ENCODE data around the gene CFAP70.
"Not testable (repeated sequence)": the region's sequence is repeated elsewhere in the genome, so short reads cannot be mapped to it uniquely, and the experiment has no call there.

Gene CFAP70

DNA sequence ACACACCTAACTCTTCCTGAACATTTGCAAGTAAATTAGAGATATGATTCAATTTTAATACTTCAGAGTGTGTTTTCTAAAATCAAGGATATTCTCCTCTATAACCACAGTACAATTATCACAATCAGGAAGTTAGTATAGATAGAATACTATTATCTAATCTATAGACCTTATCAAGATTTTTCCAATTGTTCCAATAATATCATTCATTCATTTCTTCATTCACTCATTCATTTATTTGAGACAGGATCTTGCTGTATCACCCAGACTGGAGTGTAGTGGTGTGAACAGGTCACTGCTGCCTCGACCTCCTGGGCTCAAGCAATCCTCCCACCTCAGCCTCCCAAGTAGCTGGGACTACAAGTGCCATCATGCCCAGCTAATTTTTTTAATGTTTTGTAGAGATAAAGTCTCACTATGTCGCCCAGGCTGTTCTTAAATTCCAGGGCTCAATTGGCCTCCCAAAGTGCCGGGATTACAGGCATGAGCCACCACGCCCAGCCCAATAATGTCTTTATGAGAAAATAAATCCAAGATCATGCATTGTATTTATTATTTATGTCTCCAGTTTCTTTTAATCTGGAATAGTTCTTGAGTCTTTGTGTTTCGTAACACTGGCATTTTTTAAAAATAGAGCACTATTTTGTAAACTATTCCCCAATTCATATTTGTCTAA is 95.6 kb downstream of the CFAP70 start:
- ChIA-PET POLR2A (ENCODE audit: low non-redundant PET) (interaction anchor here (1.7 kb wide), 1 partner anchor 10 kb away, joined by 5 read pairs; no protein-coding TSS in a partner anchor), CTCF (interaction anchor here (0.6 kb wide), 3 partner anchors 15 to 196 kb away, joined by 3 to 4 read pairs (median 3); no protein-coding TSS in a partner anchor)
- no peak for DNase-seq (ENCODE audit: low spot score)
- TF ChIP-seq, protein P1, sequence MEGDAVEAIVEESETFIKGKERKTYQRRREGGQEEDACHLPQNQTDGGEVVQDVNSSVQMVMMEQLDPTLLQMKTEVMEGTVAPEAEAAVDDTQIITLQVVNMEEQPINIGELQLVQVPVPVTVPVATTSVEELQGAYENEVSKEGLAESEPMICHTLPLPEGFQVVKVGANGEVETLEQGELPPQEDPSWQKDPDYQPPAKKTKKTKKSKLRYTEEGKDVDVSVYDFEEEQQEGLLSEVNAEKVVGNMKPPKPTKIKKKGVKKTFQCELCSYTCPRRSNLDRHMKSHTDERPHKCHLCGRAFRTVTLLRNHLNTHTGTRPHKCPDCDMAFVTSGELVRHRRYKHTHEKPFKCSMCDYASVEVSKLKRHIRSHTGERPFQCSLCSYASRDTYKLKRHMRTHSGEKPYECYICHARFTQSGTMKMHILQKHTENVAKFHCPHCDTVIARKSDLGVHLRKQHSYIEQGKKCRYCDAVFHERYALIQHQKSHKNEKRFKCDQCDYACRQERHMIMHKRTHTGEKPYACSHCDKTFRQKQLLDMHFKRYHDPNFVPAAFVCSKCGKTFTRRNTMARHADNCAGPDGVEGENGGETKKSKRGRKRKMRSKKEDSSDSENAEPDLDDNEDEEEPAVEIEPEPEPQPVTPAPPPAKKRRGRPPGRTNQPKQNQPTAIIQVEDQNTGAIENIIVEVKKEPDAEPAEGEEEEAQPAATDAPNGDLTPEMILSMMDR (conservative IDR thresholded peaks at IDR 0.05; ENCODE audit: low read depth), result no peak
- H3K27ac ChIP-seq, result peak overlapping the region; percentile 63

DNA sequence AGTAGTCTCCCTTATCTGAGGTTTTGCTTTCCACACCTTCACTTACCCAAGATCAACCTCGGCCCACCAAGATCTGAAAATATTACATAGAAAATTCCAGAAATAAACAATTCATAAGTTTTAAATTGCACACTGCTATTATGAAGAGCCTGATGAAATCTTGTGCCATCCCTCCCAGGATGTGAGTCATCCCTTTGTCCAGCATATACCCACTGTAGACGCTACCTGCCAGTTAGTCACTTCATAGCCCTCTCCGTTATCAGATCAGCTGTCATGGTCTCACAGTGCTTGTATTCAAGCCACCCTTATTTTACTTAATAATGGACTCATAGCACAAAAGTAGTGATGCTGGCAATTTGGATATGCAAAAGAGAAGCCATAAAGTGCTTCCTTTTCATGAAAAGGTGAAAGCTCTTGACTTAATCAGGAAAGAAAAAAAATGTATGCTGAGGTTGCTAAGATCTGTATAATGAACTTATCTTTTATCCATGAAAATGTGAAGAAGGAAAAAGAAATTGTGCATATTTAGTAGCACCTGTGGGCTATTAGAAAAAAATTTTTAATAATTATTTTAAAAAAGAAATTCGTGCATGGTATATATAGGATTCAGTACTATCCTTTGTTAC is 96.4 kb downstream of the CFAP70 start:
- TF ChIP-seq, protein P1 (conservative IDR thresholded peaks at IDR 0.05; ENCODE audit: low read depth), result no peak
- peak; percentile 89 for DNase-seq (ENCODE audit: low spot score)
- H3K27ac ChIP-seq, result no peak overlapping the region
- POLR2A ChIA-PET (ENCODE audit: low non-redundant PET), result interaction anchor here (1.7 kb wide), 1 partner anchor 9 kb away, joined by 5 read pairs; no protein-coding TSS in a partner anchor
- CTCF ChIA-PET, result interaction anchor here (0.7 kb wide), 1 partner anchor 689 kb away, joined by 6 read pairs; no protein-coding TSS in a partner anchor

GRCh38 chr10:73261362-73261995 is 97.2 kb downstream of the CFAP70 start:
- DNase-seq (ENCODE audit: low spot score), result no peak
- ChIA-PET CTCF (interaction anchor here (0.7 kb wide), 1 partner anchor 70 kb away, joined by 3 read pairs; no protein-coding TSS in a partner anchor), POLR2A (ENCODE audit: low non-redundant PET) (no interaction called here)
- peak overlapping the region; percentile 80 for H3K27ac ChIP-seq
- TF ChIP-seq, protein P1 (conservative IDR thresholded peaks at IDR 0.05; ENCODE audit: low read depth), result no peak

DNA sequence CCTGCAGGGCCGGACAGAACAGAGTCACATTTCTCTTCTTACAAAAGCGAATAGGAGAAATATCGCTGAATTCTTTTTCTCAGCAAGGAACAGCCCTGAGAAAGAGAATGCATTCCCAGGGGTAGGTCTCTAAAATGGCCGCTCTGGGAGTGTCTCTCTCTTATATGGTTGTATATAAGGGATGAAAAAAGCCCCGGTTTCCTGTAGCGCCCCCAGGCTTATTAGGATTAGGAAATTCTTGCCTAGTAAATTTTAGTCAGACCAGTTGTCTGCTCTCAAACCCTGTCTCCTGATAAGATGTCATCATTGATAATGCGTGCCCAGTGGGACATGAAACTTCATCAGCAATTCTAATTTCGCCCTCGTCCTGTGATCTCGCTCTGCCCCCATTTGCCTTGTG is 100.1 kb downstream of the CFAP70 start:
- DNase-seq (ENCODE audit: low spot score); H3K27ac ChIP-seq; CTCF ChIA-PET; POLR2A ChIA-PET (ENCODE audit: low non-redundant PET): not testable (repeated sequence)

GRCh38 chr10:73253225-73253555 is 105.5 kb downstream of the CFAP70 start:
- no peak for DNase-seq (ENCODE audit: low spot score)
- ChIA-PET POLR2A (ENCODE audit: low non-redundant PET) (interaction anchor here (1.0 kb wide), 1 partner anchor 10 kb away, joined by 5 read pairs; no protein-coding TSS in a partner anchor), CTCF (interaction anchor here (0.6 kb wide), 1 partner anchor 20 kb away, joined by 3 read pairs; no protein-coding TSS in a partner anchor)
- peak overlapping the region; percentile 91 for H3K27ac ChIP-seq
- TF ChIP-seq, protein P1 (conservative IDR thresholded peaks at IDR 0.05; ENCODE audit: low read depth), result no peak

GRCh38 chr10:73252445-73253224 is 106.0 kb downstream of the CFAP70 start, which contains the start of gene MRPS16:
MRPS16 (minus strand) TSS chr10:73252644; CDS start chr10:73252482, 162 bp downstream.
- peak within 1 kb of the TSS; percentile 91 for H3K27ac ChIP-seq
- CTCF ChIA-PET, result interaction anchor here (0.6 kb wide), 1 partner anchor 41 kb away, joined by 3 read pairs; no protein-coding TSS in a partner anchor
- TF ChIP-seq, protein P1 (conservative IDR thresholded peaks at IDR 0.05; ENCODE audit: low read depth), result no peak
- POLR2A ChIA-PET (ENCODE audit: low non-redundant PET), result interaction anchor here (0.6 to 1.0 kb wide), 2 partner anchors 10 to 17 kb away, joined by 3 to 5 read pairs; no protein-coding TSS in a partner anchor
- DNase-seq (ENCODE audit: low spot score), result peak; percentile 93

Data from RWPE1 (cell line).